ENCODE measurements around the gene FAM83C. TPM values are rescaled to one million over a fixed set of nuclear protein-coding genes. Genes with fewer than 3 reads are reported as not detected.

The FAM83C gene
- total and polyA plus RNA-seq, 9 of the 15 experiments (the other 6 are each of a cell fraction or from before 2014, with no cell fraction given), result not detected

DNA sequence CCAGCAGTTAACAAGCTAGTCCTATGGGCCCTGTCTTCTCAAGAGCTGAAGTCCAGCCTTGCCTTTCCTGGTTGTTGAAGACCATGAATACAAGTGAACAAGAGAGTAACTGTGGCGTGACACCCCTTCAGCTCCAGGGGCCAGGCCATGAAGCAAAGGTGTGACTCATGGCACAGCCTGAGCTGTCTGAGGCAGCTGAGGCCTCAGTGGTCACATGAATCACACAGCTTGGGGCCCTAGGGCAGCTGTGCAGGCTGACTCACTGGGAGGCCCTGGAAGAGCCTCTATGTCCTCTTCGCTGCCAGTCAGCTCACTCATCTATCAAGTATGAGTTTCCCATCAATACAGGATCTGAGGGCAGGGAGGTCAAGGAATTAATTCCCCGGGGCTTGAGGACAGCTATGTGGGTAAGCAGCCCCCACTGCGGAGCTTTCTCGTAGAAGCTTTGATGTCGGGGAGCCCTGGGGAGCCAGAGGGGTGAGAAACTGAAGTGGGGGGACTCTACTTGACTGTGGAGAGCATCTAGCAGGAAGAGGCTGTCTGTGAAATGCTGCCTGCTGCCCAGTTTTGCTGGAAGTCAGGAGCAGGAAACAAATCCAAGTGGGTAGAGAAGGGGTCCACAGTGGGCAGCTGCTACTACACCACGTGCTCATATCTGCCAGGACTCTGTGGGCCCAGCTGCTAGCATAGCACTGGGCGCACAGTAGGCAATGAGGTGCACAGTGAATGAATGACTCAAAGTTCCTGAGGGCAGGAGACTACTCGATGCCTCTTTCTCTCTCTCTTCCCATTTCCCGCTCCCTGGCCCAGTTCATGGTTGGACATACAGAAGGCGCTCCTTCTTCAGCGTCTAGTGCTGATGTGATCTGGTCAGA, 13.7 kb upstream of the FAM83C start:
- peaks cover 25% of the 10 kb centered on the region; the same call in 2 of the 3 replicates for H3K36me3 ChIP-seq (ENCODE audit: control insufficient read depth, insufficient read depth, low read length)
- no peaks in the 10 kb centered on the region for H3K9me1 ChIP-seq (ENCODE audit: control insufficient read depth, insufficient read depth, low read length)
- peak overlapping the region; percentile 54; the same call in 2 of the 3 replicates for H3K27ac ChIP-seq (ENCODE audit: extremely low read depth, low read depth, low read length)
- ATAC-seq, result peak; percentile 31; the same call in 2 of the 3 replicates
- peak; percentile 71 for FAIRE-seq
- in situ Hi-C loops (cut with MboI), result loop anchor here (25.0 kb wide), 1 partner anchor 131 kb away; the partner anchor contains the start of gene GDF5
- H3K4me3 ChIP-seq, result no peak overlapping the region
- H3K27me3 ChIP-seq (ENCODE audit: control insufficient read depth in 2 of 2, insufficient read depth in 2 of 2, low read length in 2 of 2), result no peaks in the 10 kb centered on the region
- intact Hi-C loops (cut with micrococcal nuclease), result no loop called here
- H3K4me1 ChIP-seq (replicated peaks in 1 of 2; ENCODE audit: control insufficient read depth in 2 of 2, insufficient read depth in 2 of 2, low read length in 2 of 2), result peaks cover 17 to 18% of the 10 kb centered on the region in 2 experiments; a peak in 4 of 5 replicates
- H3K79me2 ChIP-seq (ENCODE audit: control insufficient read depth, insufficient read depth, low read length), result no peaks in the 10 kb centered on the region
- H3K9me3 ChIP-seq (replicated peaks; ENCODE audit: control insufficient read depth, insufficient read depth, low read depth, low read length), result no peaks in the 10 kb centered on the region
- WGBS (ENCODE audit: insufficient coverage, low coverage, missing lambda C conversion rate), result 77% methylated on average over 11 of the region's 12 CpGs
- POLR2A ChIA-PET, result interaction anchor here (0.6 to 1.6 kb wide), 3 partner anchors 21 to 165 kb away, joined by 3 to 5 read pairs (median 4); partner anchors contain the start of gene EIF6
- H4K20me1 ChIP-seq (replicated peaks; ENCODE audit: control insufficient read depth, insufficient read depth, low read length), result no peaks in the 10 kb centered on the region
- peak overlapping the region; percentile 25 to 64; a peak in 3 of 4 replicates for H3K9ac ChIP-seq (ENCODE audit: insufficient read depth in 1 of 2, low read depth in 2 of 2, low read length in 2 of 2)
- CTCF ChIA-PET (ENCODE audit: low intra/inter-chr PET ratio), result interaction anchor here (0.6 to 1.1 kb wide), 2 partner anchors 24 to 161 kb away, joined by 3 to 4 read pairs; no protein-coding TSS in a partner anchor
- peak overlapping the region; percentile 1 for H3K4me2 ChIP-seq (ENCODE audit: insufficient read depth, low read length)
- no peak overlapping the region for H2AFZ ChIP-seq (ENCODE audit: low read depth, low read length)
- peak; percentile 67 to 85 (median 68) for DNase-seq (ENCODE audit: extremely low read depth in 1 of 4, low spot score in 3 of 4)
- no TSS peak for BruUV-seq (replicated peaks)
- no peak for TF ChIP-seq RBM14 (IDR thresholded peaks at IDR 0.05; ENCODE audit: borderline replicate concordance, insufficient read depth, low read depth, low read length)
- TF ChIP-seq CHD4 (IDR thresholded peaks at IDR 0.05; ENCODE audit: insufficient read depth, insufficient replicate concordance, low read depth, low read length, poor library complexity, severe bottlenecking), result no peak
- no peak for TF ChIP-seq ZSCAN32 (CRISPR knock-in tag; IDR thresholded peaks at IDR 0.05)
- TF ChIP-seq E2F6 (IDR thresholded peaks at IDR 0.05; ENCODE audit: borderline replicate concordance in 1 of 2, extremely low read depth in 1 of 2, insufficient read depth in 1 of 2, insufficient read length in 1 of 2, low read depth in 1 of 2, low read length in 1 of 2, poor library complexity in 1 of 2, severe bottlenecking in 1 of 2), result peak in 1 of 2 experiments; percentile 45
- TF ChIP-seq NELFE (IDR thresholded peaks at IDR 0.05; ENCODE audit: insufficient read depth, insufficient read length), result no peak
- no peak for TF ChIP-seq PATZ1 (CRISPR knock-in tag; IDR thresholded peaks at IDR 0.05; ENCODE audit: borderline replicate concordance)
- no peak for TF ChIP-seq ZNF184 (CRISPR knock-in tag; IDR thresholded peaks at IDR 0.05)
- TF ChIP-seq ZNF518B (CRISPR knock-in tag; IDR thresholded peaks at IDR 0.05), result no peak
- TF ChIP-seq MTA3 (IDR thresholded peaks at IDR 0.05; ENCODE audit: borderline replicate concordance), result no peak
- TF ChIP-seq JUND (IDR thresholded peaks at IDR 0.05; ENCODE audit: borderline replicate concordance, low read depth, low read length), result peak; percentile 91
- peak; percentile 87; the same call in 2 of the 3 replicates for TF ChIP-seq JUND (tag; IDR thresholded peaks at IDR 0.05; ENCODE audit: borderline replicate concordance, low read depth, low read length)
- no peak for TF ChIP-seq NONO (IDR thresholded peaks at IDR 0.05; ENCODE audit: low read depth in 2 of 2, low read length in 1 of 2)
